ENCODE measurements around the gene VWA5B2.
"Not testable (repeated sequence)": the region's sequence is repeated elsewhere in the genome, so short reads cannot be mapped to it uniquely, and the experiment has no call there.

Gene VWA5B2

DNA sequence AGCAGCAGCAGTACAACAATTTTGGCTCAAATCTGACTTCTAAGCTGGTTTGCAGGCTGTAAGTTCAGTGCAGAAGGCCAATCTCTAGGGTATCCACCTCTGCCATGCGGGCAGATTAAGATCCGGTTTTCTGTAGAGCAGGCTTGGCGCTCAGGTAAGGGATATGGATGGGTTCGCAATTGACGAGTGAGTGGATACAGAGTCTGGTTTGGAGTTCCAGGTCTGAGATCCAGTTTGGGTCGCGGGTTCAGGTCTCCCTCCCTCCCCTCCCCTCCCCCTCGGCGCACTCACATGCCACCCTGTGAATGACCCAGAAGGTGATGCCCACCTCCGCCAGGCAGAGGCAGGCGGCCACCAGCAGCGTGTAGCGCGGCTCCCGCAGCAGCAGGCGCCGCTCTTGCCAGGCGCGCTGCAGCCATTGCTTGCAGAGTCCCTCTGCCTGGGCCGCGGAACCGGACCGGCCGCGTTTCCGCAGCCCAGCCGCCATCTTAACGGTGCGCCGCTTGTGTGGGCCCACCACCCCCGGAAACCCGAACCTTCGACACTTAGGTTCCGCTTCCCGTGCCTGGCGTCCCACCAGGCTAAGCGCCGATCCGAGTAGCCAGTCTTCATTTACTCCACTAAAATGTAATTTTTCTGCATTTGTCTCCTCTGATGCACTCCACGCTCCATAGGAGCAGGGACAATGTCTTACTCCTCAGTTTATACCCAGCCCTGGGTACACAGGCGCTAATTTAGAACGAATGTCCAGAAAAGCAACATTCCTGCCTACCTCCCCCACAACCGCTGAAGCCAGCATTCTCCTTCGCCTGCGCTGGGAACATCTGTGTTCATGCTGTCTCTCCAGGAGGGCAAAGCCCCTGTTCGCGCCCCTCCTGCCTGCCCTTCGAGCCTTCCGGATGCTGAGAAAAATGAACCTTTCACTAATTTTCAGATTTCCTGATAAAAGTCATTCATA, 19.3 kb downstream of the VWA5B2 start, which contains the start of gene ALG3:
TSS of gene ALG3 (minus strand) at position 509 of the 958 bp plus-strand sequence. CDS start at position 487, 22 bp downstream.
- peak; percentile 96 for DNase-seq

GRCh38 chr3:184249412-184250166, 20.2 kb downstream of the VWA5B2 start, which contains the start of gene EEF1AKMT4:
TSS of gene EEF1AKMT4 (plus strand) at chr3:184249672. CDS start at chr3:184249695, 23 bp downstream.
- DNase-seq, result peak; percentile 99

GRCh38 chr3:184250167-184250828, 20.9 kb downstream of the VWA5B2 start:
- DNase-seq, result peak; percentile 96

- peak; percentile 71 for DNase-seq
Measured at GRCh38 chr3:184255291-184256039, 26.1 kb downstream of the VWA5B2 start.

DNA sequence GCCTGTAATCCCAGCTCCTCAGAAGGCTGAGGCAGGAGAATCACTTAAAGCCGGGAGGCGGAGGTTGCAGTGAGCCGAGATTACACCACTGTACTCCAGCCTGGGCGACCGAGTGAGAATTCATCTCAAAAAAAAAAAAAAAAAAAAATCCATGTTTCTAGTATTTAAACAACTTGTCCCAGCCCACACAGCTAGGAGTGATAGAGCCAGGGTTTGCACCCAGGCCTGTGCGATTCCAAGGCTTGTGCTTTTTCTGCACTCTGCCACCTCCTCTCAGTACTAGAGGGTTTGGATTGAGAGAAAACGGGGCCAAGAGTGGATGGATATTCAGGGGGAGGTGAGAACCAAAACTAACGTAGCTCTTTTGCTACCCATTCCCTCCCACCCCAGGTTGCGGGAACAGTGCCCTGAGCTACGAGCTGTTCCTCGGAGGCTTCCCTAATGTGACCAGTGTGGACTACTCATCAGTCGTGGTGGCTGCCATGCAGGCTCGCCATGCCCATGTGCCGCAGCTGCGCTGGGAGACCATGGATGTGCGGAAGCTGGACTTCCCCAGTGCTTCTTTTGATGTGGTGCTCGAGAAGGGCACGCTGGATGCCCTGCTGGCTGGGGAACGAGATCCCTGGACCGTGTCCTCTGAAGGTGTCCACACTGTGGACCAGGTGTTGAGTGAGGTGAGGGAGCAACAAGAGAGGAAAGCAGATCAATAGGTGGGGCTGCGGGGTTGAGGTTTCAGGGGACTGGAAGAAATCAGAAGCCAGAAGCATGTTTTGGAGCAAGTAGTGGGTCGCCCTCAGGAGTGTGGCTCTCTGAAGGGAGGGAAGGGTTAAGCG, 27.9 kb downstream of the VWA5B2 start:
- DNase-seq, result no peak

- DNase-seq, result no peak
Measured at GRCh38 chr3:184258926-184259325, 29.5 kb downstream of the VWA5B2 start.

DNA sequence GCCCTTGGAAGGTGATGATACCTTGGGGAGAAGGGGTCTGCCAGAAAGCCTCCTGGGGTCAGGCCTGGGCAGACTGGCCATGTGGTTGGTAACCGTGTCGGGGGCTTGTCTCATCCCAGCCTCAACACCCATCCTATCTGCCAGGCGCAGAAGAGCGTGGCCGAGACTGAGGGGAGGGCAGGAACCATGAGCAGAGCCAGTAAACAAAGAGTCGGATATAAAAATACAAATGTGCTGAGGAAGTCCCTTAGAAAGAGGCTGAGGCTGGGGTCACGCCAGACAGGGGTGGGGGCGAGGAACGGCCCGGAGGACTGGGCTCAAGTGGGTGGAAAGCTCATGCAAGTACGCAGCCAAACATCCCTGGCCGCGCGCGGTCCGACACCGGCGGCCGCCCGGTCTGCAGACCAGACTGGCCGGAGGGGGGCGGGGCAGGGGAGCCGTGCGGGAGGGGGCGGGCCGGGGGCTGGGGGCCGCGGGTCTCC, 30.1 kb downstream of the VWA5B2 start:
- DNase-seq, result no peak

GRCh38 chr3:184259878-184260723, 30.7 kb downstream of the VWA5B2 start:
- peak; percentile 78 for DNase-seq

- DNase-seq, result peak; percentile 67
Measured at GRCh38 chr3:184260724-184261269, 31.4 kb downstream of the VWA5B2 start.

GRCh38 chr3:184261270-184261853, 32.0 kb downstream of the VWA5B2 start, which contains the start of gene CAMK2N2:
TSS of gene CAMK2N2 (minus strand) at chr3:184261553. CDS start at chr3:184261285, 268 bp downstream.
- peak; percentile 85 for DNase-seq

DNA sequence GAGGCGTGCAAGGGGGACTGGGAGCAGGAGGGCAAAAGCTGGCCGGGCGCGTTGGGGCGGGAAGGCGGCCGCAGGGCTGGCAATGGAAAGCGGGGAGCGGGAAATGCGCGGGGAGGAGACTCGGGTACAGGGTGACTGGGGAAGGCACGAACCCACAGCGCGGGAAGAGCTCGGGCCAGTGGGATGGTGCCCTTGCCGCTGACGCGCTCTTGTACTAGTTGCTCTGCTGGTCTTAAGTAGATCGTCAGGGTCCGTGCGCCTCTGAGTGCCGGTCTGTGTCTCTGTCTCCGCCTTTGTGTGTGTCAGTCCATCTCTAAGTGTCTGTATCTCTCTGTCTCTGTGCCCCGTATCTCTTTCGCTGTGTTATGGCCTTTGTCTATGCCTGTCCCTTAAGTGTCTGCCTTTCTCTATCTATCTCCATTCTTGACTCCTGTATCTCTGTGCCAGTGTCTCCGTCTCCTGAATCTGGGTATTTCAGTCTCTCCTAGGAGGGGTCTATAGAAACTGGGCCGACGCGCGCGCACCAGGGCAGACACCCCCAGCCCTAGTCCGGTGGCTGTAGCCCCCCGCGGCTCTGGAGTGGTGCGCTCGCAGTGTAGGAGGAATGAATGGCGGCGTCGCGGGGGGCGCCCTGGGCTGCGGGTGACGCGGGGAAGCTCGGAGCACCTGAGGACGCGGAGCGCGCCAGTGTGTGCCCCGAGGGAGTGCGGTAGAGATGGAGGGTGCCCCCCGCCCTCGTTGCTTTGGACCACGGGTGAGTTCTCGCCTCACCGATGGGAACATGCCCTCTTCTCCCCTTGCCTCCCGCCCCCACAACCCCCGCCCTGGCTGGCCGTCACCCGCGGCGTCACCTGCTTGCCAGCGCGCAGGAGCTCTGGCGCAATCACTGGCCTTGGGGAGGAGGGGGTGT, 32.7 kb downstream of the VWA5B2 start:
- peak; percentile 72 for DNase-seq

- DNase-seq, result no peak
Measured at GRCh38 chr3:184262764-184263179, 33.4 kb downstream of the VWA5B2 start.

GRCh38 chr3:184267249-184267648, 37.9 kb downstream of the VWA5B2 start:
- not testable (repeated sequence) for DNase-seq

GRCh38 chr3:184272269-184272668, 42.9 kb downstream of the VWA5B2 start:
- no peak for DNase-seq

- no peak for DNase-seq
Measured at GRCh38 chr3:184275381-184275701, 46.0 kb downstream of the VWA5B2 start.

- DNase-seq, result no peak
Measured at GRCh38 chr3:184275961-184276910, 46.9 kb downstream of the VWA5B2 start, which contains the start of gene ECE2. TSS of gene ECE2 (plus strand) at chr3:184276022. CDS start at chr3:184276154, 132 bp downstream.

- DNase-seq, result no peak
Measured at GRCh38 chr3:184277366-184277765, 48.0 kb downstream of the VWA5B2 start.

Measured in activated effector memory CD4-positive, alpha-beta T cell treated with anti-CD3 and anti-CD28 coated beads, Interleukin-2, amount 50 U/mL, for 16 hours (primary cell).